ENCODE measurements around the gene THSD7A. TPM values are rescaled to one million over a fixed set of nuclear protein-coding genes. Genes with fewer than 3 reads are reported as not detected.

The THSD7A gene
- total RNA-seq, 1 donor from 2014 or later = 3.4 TPM

- DNase-seq (ENCODE audit: low spot score) = no peak
- intact Hi-C loops (cut with DNase I) = no loop called here
Observed at GRCh38 chr7:11713352-11713751, 118.6 kb downstream of the THSD7A start.

- intact Hi-C loops (cut with DNase I) = no loop called here
- no peak for DNase-seq (ENCODE audit: low spot score)
Observed at GRCh38 chr7:11710377-11710776, 121.6 kb downstream of the THSD7A start.

- intact Hi-C loops (cut with DNase I) = no loop called here
- no peak for DNase-seq (ENCODE audit: low spot score)
Observed at GRCh38 chr7:11709196-11709595, 122.8 kb downstream of the THSD7A start.

GRCh38 chr7:11707606-11708193, 124.3 kb downstream of the THSD7A start:
- no peak for DNase-seq (ENCODE audit: low spot score)
- intact Hi-C loops (cut with DNase I) = no loop called here

- intact Hi-C loops (cut with DNase I) = no loop called here
- no peak for DNase-seq (ENCODE audit: low spot score)
Observed at GRCh38 chr7:11706666-11707605, 125.1 kb downstream of the THSD7A start.

- no peak for DNase-seq (ENCODE audit: low spot score)
- intact Hi-C loops (cut with DNase I) = no loop called here
Observed at GRCh38 chr7:11703829-11704228, 128.2 kb downstream of the THSD7A start.

- intact Hi-C loops (cut with DNase I) = no loop called here
- DNase-seq (ENCODE audit: low spot score) = no peak
Observed at GRCh38 chr7:11702938-11703337, 129.1 kb downstream of the THSD7A start.

- no peak for DNase-seq (ENCODE audit: low spot score)
- intact Hi-C loops (cut with DNase I) = no loop called here
Observed at GRCh38 chr7:11701829-11702560, 130.0 kb downstream of the THSD7A start.

- no peak for DNase-seq (ENCODE audit: low spot score)
- intact Hi-C loops (cut with DNase I) = no loop called here
Observed at GRCh38 chr7:11699666-11700065, 132.3 kb downstream of the THSD7A start.

- intact Hi-C loops (cut with DNase I) = no loop called here
- DNase-seq (ENCODE audit: low spot score) = no peak
Observed at GRCh38 chr7:11698384-11698871, 133.6 kb downstream of the THSD7A start.

GRCh38 chr7:11690395-11690794, 141.6 kb downstream of the THSD7A start:
- no peak for DNase-seq (ENCODE audit: low spot score)
- intact Hi-C loops (cut with DNase I) = no loop called here

- intact Hi-C loops (cut with DNase I) = no loop called here
Observed at GRCh38 chr7:11689096-11689495, 142.9 kb downstream of the THSD7A start.

GRCh38 chr7:11681461-11681860, 150.5 kb downstream of the THSD7A start:
- intact Hi-C loops (cut with DNase I) = no loop called here

More at GRCh38 chr7:11689096-11689495, 142.9 kb downstream of the THSD7A start:
- no peak for DNase-seq (ENCODE audit: low spot score)

GRCh38 chr7:11675163-11675562, 156.8 kb downstream of the THSD7A start:
- no peak for DNase-seq (ENCODE audit: low spot score)
- intact Hi-C loops (cut with DNase I) = no loop called here

More at GRCh38 chr7:11681461-11681860, 150.5 kb downstream of the THSD7A start:
- DNase-seq (ENCODE audit: low spot score) = no peak

- DNase-seq (ENCODE audit: low spot score) = no peak
Observed at GRCh38 chr7:11668727-11669126, 163.3 kb downstream of the THSD7A start.

GRCh38 chr7:11667810-11668185, 164.2 kb downstream of the THSD7A start:
- no peak for DNase-seq (ENCODE audit: low spot score)
- intact Hi-C loops (cut with DNase I) = no loop called here

More at GRCh38 chr7:11668727-11669126, 163.3 kb downstream of the THSD7A start:
- intact Hi-C loops (cut with DNase I) = no loop called here

GRCh38 chr7:11667071-11667809, 164.8 kb downstream of the THSD7A start:
- intact Hi-C loops (cut with DNase I) = no loop called here
- DNase-seq (ENCODE audit: low spot score) = no peak

- intact Hi-C loops (cut with DNase I) = no loop called here
- DNase-seq (ENCODE audit: low spot score) = no peak
Observed at GRCh38 chr7:11665357-11665756, 166.6 kb downstream of the THSD7A start.

- no peak for DNase-seq (ENCODE audit: low spot score)
- intact Hi-C loops (cut with DNase I) = no loop called here
Observed at GRCh38 chr7:11655642-11656041, 176.4 kb downstream of the THSD7A start.

Measured in cardiac septum (tissue), 1 donor.